ENCODE data around the gene NKX3-2. TPM values are rescaled to one million over a fixed set of nuclear protein-coding genes. Genes with fewer than 3 reads are reported as not detected.
A peak's percentile ranks its signal among the peaks of the same experiment; 100 is the strongest.

NKX3-2 gene
- total and polyA plus RNA-seq, 9 donors, result 0.10 to 1.4 (median 0.22) TPM; not detected in 1

DNA sequence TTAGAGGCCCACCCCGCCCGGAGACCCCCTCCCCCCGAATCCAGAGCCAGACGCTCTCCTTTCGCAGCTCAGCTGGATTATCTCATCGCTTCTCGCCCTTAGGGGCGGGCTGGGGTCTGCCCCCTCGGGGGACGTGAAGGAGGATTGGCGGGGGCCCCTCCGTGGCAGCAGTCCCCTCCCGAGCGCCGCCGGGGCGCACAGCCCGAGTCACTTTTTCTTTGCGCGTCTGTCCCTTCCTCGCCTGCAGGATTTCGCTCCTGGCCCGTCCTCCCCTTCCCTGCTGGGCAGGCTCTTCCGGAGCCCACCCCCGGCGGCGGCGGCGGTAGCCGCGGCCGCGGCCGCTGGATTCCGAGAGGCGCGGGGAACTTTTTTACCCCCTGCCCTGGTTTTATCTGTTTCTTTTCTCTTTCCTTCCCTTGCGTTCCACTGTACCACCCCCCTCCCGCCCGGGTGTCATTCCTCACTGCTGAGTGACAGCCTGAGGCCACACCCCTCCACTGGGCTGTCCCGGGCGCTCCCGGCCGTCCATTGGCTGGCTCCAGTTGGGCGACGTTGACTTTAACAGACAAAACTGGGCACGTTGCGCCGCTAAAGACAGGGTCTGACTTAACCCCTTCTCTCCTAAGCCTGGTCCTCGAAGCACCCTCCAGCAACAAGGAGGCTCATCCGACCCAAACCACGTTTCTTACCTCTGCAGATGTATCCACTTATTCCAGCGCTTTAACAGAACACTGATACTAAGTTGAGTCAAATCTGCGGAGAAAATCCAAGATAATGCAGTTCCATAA, 492 bp upstream of the NKX3-2 start:
- TF ChIP-seq CTCF (IDR thresholded peaks at IDR 0.05), result no peak
- TF ChIP-seq EP300 (IDR thresholded peaks at IDR 0.05), result no peak
- no peak for TF ChIP-seq POLR2A (IDR thresholded peaks at IDR 0.05)
- peaks cover 16% of the 10 kb centered on the region for H3K27me3 ChIP-seq
- H3K9me3 ChIP-seq, result no peaks in the 10 kb centered on the region
- intact Hi-C loops (cut with DNase I), result loop anchor here in 2 of 4 donors (5.0 to 10.0 kb wide), 2 partner anchors 690 to 692 kb away; no protein-coding TSS in a partner anchor
- H3K36me3 ChIP-seq, result no peaks in the 10 kb centered on the region
- no peak overlapping the region for H3K27ac ChIP-seq
- H3K4me3 ChIP-seq, result peak overlapping the region; percentile 42
- peak in 3 of 5 donors; percentile 45 to 55 (median 49) for DNase-seq
- H3K4me1 ChIP-seq (ENCODE audit: insufficient read depth), result peaks cover 13% of the 10 kb centered on the region
- WGBS, 3 donors, result 1 to 2% (median 2%) methylated on average over 53 to 54 of the region's 54 CpGs

- peaks cover 16% of the 10 kb centered on the region for H3K27me3 ChIP-seq
- no peak for DNase-seq
- intact Hi-C loops (cut with DNase I), result loop anchor here in 1 of 4 donors (10.0 kb wide), 1 partner anchor 688 kb away; no protein-coding TSS in a partner anchor
- peak overlapping the region; percentile 42 for H3K4me3 ChIP-seq
- WGBS, 3 donors, result 47 to 52% (median 50%) methylated on average over 29 to 30 of the region's 30 CpGs
- H3K4me1 ChIP-seq (ENCODE audit: insufficient read depth), result peaks cover 13% of the 10 kb centered on the region
- H3K36me3 ChIP-seq, result no peaks in the 10 kb centered on the region
- H3K27ac ChIP-seq, result no peak overlapping the region
- no peak for TF ChIP-seq POLR2A (IDR thresholded peaks at IDR 0.05)
- no peak for TF ChIP-seq CTCF (IDR thresholded peaks at IDR 0.05)
- TF ChIP-seq EP300 (IDR thresholded peaks at IDR 0.05), result no peak
- no peaks in the 10 kb centered on the region for H3K9me3 ChIP-seq
These were observed 1.1 kb downstream of the NKX3-2 start for GRCh38 chr4:13543032-13543838.

GRCh38 chr4:13542577-13543031, 1.7 kb downstream of the NKX3-2 start:
- no peak overlapping the region for H3K27ac ChIP-seq
- intact Hi-C loops (cut with DNase I), result loop anchor here in 1 of 4 donors (10.0 kb wide), 1 partner anchor 688 kb away; no protein-coding TSS in a partner anchor

More at GRCh38 chr4:13542577-13543031, 1.7 kb downstream of the NKX3-2 start:
- H3K9me3 ChIP-seq, result no peaks in the 10 kb centered on the region
- TF ChIP-seq EP300 (IDR thresholded peaks at IDR 0.05) (no peak), CTCF (IDR thresholded peaks at IDR 0.05) (no peak), POLR2A (IDR thresholded peaks at IDR 0.05) (no peak)
- no peaks in the 10 kb centered on the region for H3K36me3 ChIP-seq
- no peak overlapping the region for H3K4me3 ChIP-seq
- no peak for DNase-seq
- 43 to 47% (median 47%) methylated on average over 27 of the region's 27 CpGs for WGBS, 3 donors
- peaks cover 16% of the 10 kb centered on the region for H3K27me3 ChIP-seq
- H3K4me1 ChIP-seq (ENCODE audit: insufficient read depth), result peaks cover 13% of the 10 kb centered on the region
